NCI-H1417 treated with DMSO at 0.1 percent for 48 hours (cell line): ENCODE results near the gene ZCCHC4.
A peak's percentile ranks its signal among the peaks of the same experiment; 100 is the strongest.

Experiments
- DNase-seq: peaks from one replicate; lab custom pipeline; 2025; lab: John Stamatoyannopoulos, UW

The ZCCHC4 gene, protein sequence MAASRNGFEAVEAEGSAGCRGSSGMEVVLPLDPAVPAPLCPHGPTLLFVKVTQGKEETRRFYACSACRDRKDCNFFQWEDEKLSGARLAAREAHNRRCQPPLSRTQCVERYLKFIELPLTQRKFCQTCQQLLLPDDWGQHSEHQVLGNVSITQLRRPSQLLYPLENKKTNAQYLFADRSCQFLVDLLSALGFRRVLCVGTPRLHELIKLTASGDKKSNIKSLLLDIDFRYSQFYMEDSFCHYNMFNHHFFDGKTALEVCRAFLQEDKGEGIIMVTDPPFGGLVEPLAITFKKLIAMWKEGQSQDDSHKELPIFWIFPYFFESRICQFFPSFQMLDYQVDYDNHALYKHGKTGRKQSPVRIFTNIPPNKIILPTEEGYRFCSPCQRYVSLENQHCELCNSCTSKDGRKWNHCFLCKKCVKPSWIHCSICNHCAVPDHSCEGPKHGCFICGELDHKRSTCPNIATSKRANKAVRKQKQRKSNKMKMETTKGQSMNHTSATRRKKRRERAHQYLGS

GRCh38 chr4:25312496-25313200 lies at the start of gene ZCCHC4:
Gene ZCCHC4, plus strand, starts transcription at chr4:25312774. Its CDS starts 36 bp downstream, at chr4:25312810.
- peak; percentile 60 for DNase-seq

DNA sequence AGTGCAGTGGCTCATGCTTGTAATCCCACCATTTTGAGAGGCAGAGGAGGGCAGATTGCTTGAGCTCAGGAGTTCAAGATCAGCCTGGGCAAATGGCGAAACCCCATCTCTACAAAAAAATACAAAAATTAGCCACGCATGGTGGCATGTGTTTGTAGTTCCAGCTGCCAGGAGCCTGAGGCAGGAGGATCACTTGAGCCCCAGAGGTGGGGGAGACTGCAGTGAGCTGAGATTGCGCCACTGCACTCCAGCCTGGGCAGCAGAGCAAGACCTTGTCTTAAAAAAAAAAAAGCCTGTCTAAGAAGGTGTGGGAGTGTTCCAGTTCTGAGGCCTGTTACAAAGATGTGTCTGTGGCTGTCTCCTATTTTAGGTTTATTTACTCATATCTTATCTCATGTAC lies 40.7 kb upstream of the ZCCHC4 start:
- no peak for DNase-seq

DNA sequence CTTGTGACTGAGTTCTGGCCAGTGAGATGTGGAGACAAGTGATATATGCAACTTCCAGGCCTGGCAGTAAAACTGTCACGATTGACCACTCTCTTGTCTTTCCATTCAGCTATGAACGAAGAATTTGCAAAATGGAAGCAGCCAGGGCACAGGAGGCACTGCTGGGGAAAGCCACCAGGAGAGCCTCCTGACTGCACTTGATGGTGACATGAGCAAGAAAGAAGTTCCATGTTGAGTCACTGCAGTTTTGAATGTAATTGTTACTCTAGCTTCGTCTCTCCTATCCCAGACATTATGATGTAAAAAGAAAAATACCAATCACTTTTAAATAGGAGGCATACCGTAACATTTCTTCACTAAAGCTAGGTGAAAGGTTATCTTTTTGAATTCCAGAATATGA lies 32.4 kb upstream of the ZCCHC4 start:
- DNase-seq = no peak

DNA sequence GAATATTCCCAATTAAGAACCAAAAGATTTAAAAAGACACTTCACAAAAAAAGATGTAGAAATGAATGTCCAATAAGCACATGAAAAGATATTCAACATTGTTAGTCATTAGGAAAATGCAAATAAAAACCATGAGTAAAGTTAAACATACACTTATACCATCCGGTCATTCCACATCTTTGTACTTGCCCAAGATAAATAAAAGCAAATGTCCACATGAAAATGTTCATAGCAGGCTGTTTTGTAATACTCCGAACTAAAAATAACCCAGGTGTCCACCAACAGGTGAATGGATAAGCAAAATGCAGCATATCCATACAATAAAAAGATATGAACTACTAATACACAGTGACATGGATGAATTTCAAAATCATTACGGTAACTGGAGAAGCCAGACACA lies 28.6 kb upstream of the ZCCHC4 start:
- no peak for DNase-seq

GRCh38 chr4:25284466-25284865 lies 28.1 kb upstream of the ZCCHC4 start:
- DNase-seq = no peak

DNA sequence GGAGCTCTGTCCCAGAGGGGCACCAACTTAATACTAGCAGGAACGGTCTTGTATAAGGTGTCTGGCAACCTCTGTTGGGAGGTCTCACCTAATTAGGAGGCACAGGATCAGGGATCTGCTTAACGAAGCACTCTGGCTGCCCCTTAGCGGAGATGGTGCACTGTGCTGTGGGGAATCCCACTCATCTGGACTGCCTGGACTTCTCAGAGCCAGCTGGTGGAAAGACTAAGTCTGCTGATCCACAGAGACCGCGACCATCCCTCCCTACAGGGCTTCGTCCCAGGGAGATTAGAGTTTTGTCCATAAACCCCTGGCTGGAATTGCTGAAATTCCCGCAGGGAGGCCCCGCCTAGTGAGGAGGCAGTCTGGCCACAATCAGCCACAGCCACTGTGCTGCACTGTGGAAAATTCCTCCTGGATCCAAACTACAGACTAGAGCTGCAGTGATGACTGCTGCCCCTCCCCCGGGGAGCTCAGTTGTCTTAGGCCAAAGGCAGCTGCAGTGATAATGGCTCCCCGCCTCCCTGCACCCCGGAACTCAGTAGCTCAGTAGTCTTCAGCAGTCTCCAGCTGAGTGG lies 22.0 kb upstream of the ZCCHC4 start:
- DNase-seq = no peak

DNA sequence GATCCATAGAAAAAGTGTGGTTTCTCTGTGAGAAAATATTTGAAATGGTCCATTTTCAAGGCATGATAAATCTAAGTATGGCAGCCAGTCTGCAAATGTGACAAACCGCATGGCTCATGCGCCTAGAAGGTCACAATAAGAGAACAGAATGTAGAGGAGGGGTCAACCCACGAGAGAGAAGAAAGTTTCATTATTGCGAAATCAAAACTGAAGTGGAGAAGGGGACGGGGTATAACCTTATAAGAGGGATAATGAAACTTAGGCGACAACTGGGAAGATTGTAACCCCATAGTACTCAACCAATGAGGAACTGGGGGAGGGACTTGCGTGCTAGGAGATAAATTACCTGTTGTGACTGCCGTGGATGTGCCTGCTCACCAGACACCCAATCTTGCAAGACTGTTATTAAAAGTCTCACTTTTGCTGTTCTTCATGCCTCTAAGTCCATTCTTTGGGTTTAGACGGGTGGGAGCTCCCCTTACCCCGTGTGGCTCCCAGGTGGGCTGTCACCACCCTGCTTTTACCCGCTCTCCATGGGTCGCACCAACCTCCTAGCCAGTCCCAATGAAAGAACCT lies 21.3 kb upstream of the ZCCHC4 start:
- no peak for DNase-seq

GRCh38 chr4:25297528-25298242 lies 14.9 kb upstream of the ZCCHC4 start:
- DNase-seq = no peak

GRCh38 chr4:25299476-25300203 lies 12.9 kb upstream of the ZCCHC4 start:
- no peak for DNase-seq

GRCh38 chr4:25301471-25301870 lies 11.1 kb upstream of the ZCCHC4 start:
- no peak for DNase-seq

GRCh38 chr4:25302626-25303025 lies 9.9 kb upstream of the ZCCHC4 start:
- no peak for DNase-seq

- DNase-seq = no peak
Measured at GRCh38 chr4:25303578-25303977, 9.0 kb upstream of the ZCCHC4 start.

DNA sequence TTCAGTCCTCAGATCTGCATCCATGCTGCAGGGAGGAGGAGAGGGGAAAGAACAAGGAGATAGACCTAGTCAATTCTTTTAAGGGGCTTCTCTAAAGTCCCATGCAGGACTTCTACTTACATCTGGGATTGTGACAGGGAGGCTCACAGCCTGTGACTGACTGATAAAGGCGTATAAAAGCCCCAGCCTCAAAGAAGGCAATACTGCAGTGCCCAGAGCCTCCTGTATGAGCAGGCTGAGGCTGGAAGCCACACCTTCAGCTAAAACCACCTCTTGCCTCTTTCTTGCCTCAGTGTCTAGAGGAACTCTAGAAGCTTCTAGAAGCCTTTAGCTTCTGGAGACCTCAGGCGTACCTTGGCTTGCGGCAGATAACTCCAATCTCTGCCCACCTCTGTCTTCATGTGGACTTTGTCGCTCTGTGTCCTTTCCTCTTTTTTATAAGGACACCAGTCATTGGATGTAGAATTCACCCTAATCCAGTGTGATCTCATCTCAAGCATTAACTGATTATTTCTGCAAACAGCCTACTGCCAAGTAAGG lies 6.0 kb upstream of the ZCCHC4 start:
- no peak for DNase-seq

- no peak for DNase-seq
Measured at GRCh38 chr4:25307596-25307995, 5.0 kb upstream of the ZCCHC4 start.

GRCh38 chr4:25308306-25308705 lies 4.3 kb upstream of the ZCCHC4 start:
- no peak for DNase-seq

GRCh38 chr4:25308761-25309160 lies 3.8 kb upstream of the ZCCHC4 start:
- DNase-seq = no peak

- no peak for DNase-seq
Measured at GRCh38 chr4:25310066-25310802, 2.3 kb upstream of the ZCCHC4 start.

- DNase-seq = no peak
Measured at GRCh38 chr4:25310803-25311166, 1.8 kb upstream of the ZCCHC4 start.

DNA sequence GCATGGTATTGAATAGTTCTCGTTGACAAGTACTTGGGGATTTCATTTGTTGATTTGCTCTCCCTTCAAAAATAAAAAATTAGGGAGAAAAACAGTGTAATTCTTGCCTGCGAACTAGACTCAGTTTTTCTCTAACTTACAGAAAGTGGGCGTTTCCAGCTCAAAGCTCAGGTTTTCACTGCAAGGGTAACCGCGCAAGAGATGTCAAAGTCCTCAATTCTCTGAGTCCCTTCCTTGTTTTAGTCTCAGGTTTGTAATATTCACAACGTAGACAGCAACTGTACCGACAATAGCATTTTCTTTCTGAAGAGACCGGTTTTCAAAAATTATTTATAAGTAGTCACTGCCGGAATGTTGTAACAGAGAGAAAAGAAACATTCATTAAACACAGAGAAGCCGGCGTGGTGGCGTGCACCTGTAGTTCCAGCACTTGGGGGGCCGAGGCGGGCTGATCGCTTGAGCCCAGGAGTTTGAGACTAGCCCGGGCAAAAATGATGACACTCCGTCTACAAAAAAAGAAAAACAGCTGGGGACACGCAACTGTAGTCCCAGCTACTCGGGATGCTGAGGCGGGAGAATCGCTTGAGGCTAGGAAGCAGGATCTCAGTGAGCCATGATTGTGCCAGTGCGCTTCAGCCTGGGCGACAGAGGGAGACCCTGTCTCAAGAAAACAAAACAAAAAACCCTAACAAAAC lies 774 bp downstream of the ZCCHC4 start:
- no peak for DNase-seq

GRCh38 chr4:25320336-25320735 lies 7.8 kb downstream of the ZCCHC4 start:
- no peak for DNase-seq
